IMR-90 (cell line): Measurements from ENCODE around the gene MAN2C1. TPM values are rescaled to one million over a fixed set of nuclear protein-coding genes. Genes with fewer than 3 reads are reported as not detected.

Source experiments
- ATAC-seq: fragments of 200-7000 bp; cut with Tn5 transposase; 2 replicates; pipeline ENCODE4 v1.9.1; 2020; ENCODE audit warnings: low read depth, mild to moderate bottlenecking, moderate library complexity
- BruUV-seq: library from RNA; stranded (reverse); fragments of 400-500 nt; replicated peaks from 2 replicates; lab custom pipeline; 2021; lab: Mats Ljungman, UMichigan
- CTCF ChIA-PET: fragments of 300-600 bp; formaldehyde crosslinking; extraction: SDS; loops from one replicate; lab custom pipeline; 2021; ENCODE audit warnings: antibody characterized with exemption; lab: Yijun Ruan, JAX
- POLR2A ChIA-PET: fragments of 300-600 bp; sonication (Branson Sonifier 250); formaldehyde crosslinking; loops from one replicate; lab custom pipeline; 2022; ENCODE audit warnings: antibody characterized with exemption; ENCODE audit not compliant: unreplicated experiment; lab: Charles Lee
- DNase-seq: peaks from one replicate; pipeline ENCODE4 v3.0.0; 2013
- H2AFZ ChIP-seq: replicated peaks from 2 replicates; pipeline ENCODE3; 2013; ENCODE audit warnings: low read length, mild to moderate bottlenecking; ENCODE audit not compliant: poor library complexity
- H2AK5ac ChIP-seq: 2 replicates; pipeline ENCODE4 v1.6.1; 2013; ENCODE audit warnings: low read depth, low read length, inconsistent platforms
- H2AK9ac ChIP-seq: replicated peaks from 2 replicates; pipeline ENCODE3; 2013; ENCODE audit warnings: mild to moderate bottlenecking, low read depth, low read length, moderate library complexity; ENCODE audit not compliant: poor library complexity
- H2BK120ac ChIP-seq: 2 replicates; pipeline ENCODE4 v1.6.1; 2013; ENCODE audit warnings: low read depth, low read length, inconsistent platforms
- H2BK15ac ChIP-seq: 3 replicates; pipeline ENCODE4 v1.6.1; 2013; ENCODE audit warnings: low read depth, low read length, inconsistent platforms
- H2BK20ac ChIP-seq: 2 replicates; pipeline ENCODE4 v1.6.1; 2013; ENCODE audit warnings: low read depth, mild to moderate bottlenecking, inconsistent platforms, low read length, moderate library complexity
- H2BK5ac ChIP-seq: 2 replicates; pipeline ENCODE4 v1.6.1; 2013; ENCODE audit warnings: mild to moderate bottlenecking, low read depth, low read length, inconsistent platforms; ENCODE audit not compliant: poor library complexity, severe bottlenecking
- H3K14ac ChIP-seq: replicated peaks from 2 replicates; pipeline ENCODE4 v1.6.1; 2013; ENCODE audit warnings: low read depth, low read length, inconsistent platforms
- H3K18ac ChIP-seq: 2 replicates; pipeline ENCODE4 v1.6.1; 2013; ENCODE audit warnings: low read depth, low read length, control low read depth
- H3K23ac ChIP-seq: 2 replicates; pipeline ENCODE4 v1.6.1; 2013; ENCODE audit warnings: low read depth, low read length, inconsistent platforms
- H3K27ac ChIP-seq: 2 replicates; pipeline ENCODE4 v1.5.1; 2013; ENCODE audit warnings: mild to moderate bottlenecking, control low read depth, low read length; ENCODE audit not compliant: insufficient read depth
- H3K27me3 ChIP-seq: 2 replicates; pipeline ENCODE4 v1.6.1; 2013; ENCODE audit warnings: low read length; ENCODE audit not compliant: control insufficient read depth, insufficient read depth
- H3K36me3 ChIP-seq: 2 replicates; pipeline ENCODE4 v1.6.1; 2013; ENCODE audit warnings: low read length, mixed read lengths; ENCODE audit not compliant: control insufficient read depth, insufficient read depth
- H3K4ac ChIP-seq: 2 replicates; pipeline ENCODE4 v1.6.1; 2013; ENCODE audit warnings: low read depth, low read length, inconsistent platforms
- H3K4me1 ChIP-seq: 2 replicates; pipeline ENCODE4 v1.6.1; 2013; ENCODE audit warnings: low read length, mixed read lengths; ENCODE audit not compliant: control insufficient read depth, insufficient read depth
- H3K4me2 ChIP-seq: 2 replicates; pipeline ENCODE4 v1.6.1; 2013; ENCODE audit warnings: low read depth, mild to moderate bottlenecking, control low read depth, low read length, moderate library complexity
- H3K4me3 ChIP-seq: 2 replicates; pipeline ENCODE4 v1.5.1; 2013; ENCODE audit warnings: low read depth, mild to moderate bottlenecking, control low read depth, low read length, moderate library complexity; ENCODE audit not compliant: insufficient read depth
- H3K56ac ChIP-seq: 2 replicates; pipeline ENCODE4 v1.6.1; 2013; ENCODE audit warnings: low read length, inconsistent platforms; ENCODE audit not compliant: insufficient read depth; ENCODE audit errors: extremely low read depth
- H3K79me1 ChIP-seq, 2 experiments: 2 replicates each; pipeline ENCODE4 v1.6.1; 2013; ENCODE audit warnings: low read length in 2 of 2, inconsistent platforms in 1 of 2, low read depth in 1 of 2
- H3K9ac ChIP-seq: 2 replicates; pipeline ENCODE4 v1.6.1; 2013; ENCODE audit warnings: low read depth, low read length, control low read depth
- H3K9me1 ChIP-seq: 2 replicates; pipeline ENCODE4 v1.6.1; 2013; ENCODE audit warnings: low read length, inconsistent platforms; ENCODE audit not compliant: insufficient read depth
- H3K9me3 ChIP-seq: 2 replicates; pipeline ENCODE4 v1.6.1; 2013; ENCODE audit warnings: low read length; ENCODE audit not compliant: control insufficient read depth, insufficient read depth
- H4K20me1 ChIP-seq: 2 replicates; pipeline ENCODE4 v1.6.1; 2013; ENCODE audit warnings: low read length, inconsistent platforms; ENCODE audit not compliant: insufficient read depth
- H4K5ac ChIP-seq: 2 replicates; pipeline ENCODE4 v1.6.1; 2013; ENCODE audit warnings: mild to moderate bottlenecking, low read depth, low read length, control low read depth
- H4K8ac ChIP-seq, 2 experiments: 2 replicates each; pipeline ENCODE4 v1.6.1; 2013; ENCODE audit warnings: low read depth in 2 of 2, low read length in 2 of 2, control low read depth in 1 of 2, inconsistent platforms in 1 of 2
- H4K91ac ChIP-seq: 2 replicates; pipeline ENCODE4 v1.6.1; 2013; ENCODE audit warnings: low read depth, low read length, inconsistent platforms; ENCODE audit not compliant: insufficient read depth
- BHLHE40 ChIP-seq: fragments of 150-350 bp; IDR thresholded peaks from 2 replicates; pipeline ENCODE4 v1.6.1; 2016; ENCODE audit warnings: mild to moderate bottlenecking, low read depth, low read length
- CEBPB ChIP-seq: IDR thresholded peaks from 2 replicates; pipeline ENCODE4 v1.6.1; 2012; ENCODE audit warnings: low read depth, low read length, improper control_type of control experiment
- CHD1 ChIP-seq: IDR thresholded peaks from 2 replicates; pipeline ENCODE4 v1.6.1; 2012; ENCODE audit warnings: low read depth, low read length, improper control_type of control experiment
- ELK1 ChIP-seq: fragments of 150-350 bp; IDR thresholded peaks from 2 replicates; pipeline ENCODE4 v1.6.1; 2016; ENCODE audit warnings: low read depth, mild to moderate bottlenecking, low read length, moderate library complexity, borderline replicate concordance
- FOS ChIP-seq: fragments of 150-350 bp; IDR thresholded peaks from 2 replicates; pipeline ENCODE4 v1.6.1; 2016; ENCODE audit warnings: low read depth, low read length
- MAFK ChIP-seq: IDR thresholded peaks from 2 replicates; pipeline ENCODE4 v1.6.1; 2012; ENCODE audit warnings: low read depth, low read length, improper control_type of control experiment
- MAZ ChIP-seq: IDR thresholded peaks from 2 replicates; pipeline ENCODE4 v1.6.1; 2012; ENCODE audit warnings: low read depth, mild to moderate bottlenecking, low read length, improper control_type of control experiment, moderate library complexity, borderline replicate concordance
- MXI1 ChIP-seq: IDR thresholded peaks from 2 replicates; pipeline ENCODE4 v1.6.1; 2012; ENCODE audit warnings: low read depth, mild to moderate bottlenecking, low read length, moderate library complexity, borderline replicate concordance
- NFE2L2 ChIP-seq: fragments of 150-350 bp; IDR thresholded peaks from 2 replicates; pipeline ENCODE4 v1.6.1; 2016; ENCODE audit warnings: low read depth, mild to moderate bottlenecking, low read length
- POLR2A ChIP-seq: IDR thresholded peaks from 2 replicates; pipeline ENCODE4 v1.6.1; 2012; ENCODE audit warnings: mild to moderate bottlenecking, low read depth, low read length
- RAD21 ChIP-seq: IDR thresholded peaks from 2 replicates; pipeline ENCODE4 v1.6.1; 2012; ENCODE audit warnings: low read length, improper control_type of control experiment
- RCOR1 ChIP-seq: IDR thresholded peaks from 2 replicates; pipeline ENCODE4 v1.6.1; 2012; ENCODE audit warnings: mild to moderate bottlenecking, low read length, improper control_type of control experiment; ENCODE audit not compliant: insufficient replicate concordance
- RFX5 ChIP-seq: IDR thresholded peaks from 2 replicates; pipeline ENCODE4 v1.8.0; 2012; ENCODE audit warnings: low read depth, mild to moderate bottlenecking, low read length, moderate library complexity
- SMC3 ChIP-seq: fragments of 150-350 bp; IDR thresholded peaks from 2 replicates; pipeline ENCODE4 v1.6.1; 2016; ENCODE audit warnings: low read depth, mild to moderate bottlenecking, antibody characterized with exemption, low read length, moderate library complexity
- WGBS, 2 experiments: methylation state at CpG; one replicate each; pipeline versions ENCODE4 v1.1.5 to v1.1.7; 2013; ENCODE audit warnings: missing lambda C conversion rate in 2 of 2; ENCODE audit not compliant: insufficient read length in 1 of 2; ENCODE audit errors: extremely low coverage in 2 of 2; 5-methylcytosine and 5-hydroxymethylcytosine counted together
- dilution Hi-C: fragments of 300-500 bp; cut with HindIII; formaldehyde crosslinking; loops from one replicate; pipeline ENCODE4 v1.14.3; 2018; ENCODE audit warnings: low sequenced_read_pairs; ENCODE audit not compliant: unreplicated experiment
- in situ Hi-C: fragments of 300-500 bp; cut with MboI; formaldehyde crosslinking; loops from 3 replicates; pipeline ENCODE4 v1.14.3; 2019; ENCODE audit warnings: low sequenced_read_pairs, inconsistent platforms, mixed read lengths
- intact Hi-C: fragments of 100-400 bp; cut with micrococcal nuclease; formaldehyde crosslinking; loops from 2 replicates; pipeline ENCODE4 v1.10.0; 2022
- polyA plus RNA-seq, 3 experiments: library from polyadenylated mRNA; depleted of rRNA; stranded (reverse); fragments of >200 nt; gene quantifications; 2 replicates each; pipeline ENCODE4 v1.2.3, GENCODE V29; 2012; ENCODE audit warnings: low replicate concordance in 1 of 3
- total RNA-seq: library from RNA; depleted of rRNA; stranded (reverse); fragments of >200 nt; gene quantifications from 2 replicates; pipeline ENCODE4 v1.2.3, GENCODE V29; 2012
- TF ChIP-seq, protein P1 (sequence below): fragments of 150-350 bp; IDR thresholded peaks from 2 replicates; pipeline ENCODE4 v1.6.1; 2017; ENCODE audit warnings: mild to moderate bottlenecking, antibody characterized with exemption, low read length, low read depth

The MAN2C1 gene
- total and polyA plus RNA-seq, 2 of the 4 experiments (the other 2 are of a cell fraction): 34.8 to 153 TPM

- H3K23ac ChIP-seq: no peak overlapping the region
- H2BK120ac ChIP-seq: no peak overlapping the region
- H3K56ac ChIP-seq: no peak overlapping the region
- H2AK9ac ChIP-seq: no peak overlapping the region
- H3K14ac ChIP-seq: no peak overlapping the region
- WGBS, 2 experiments: 0% methylated on average over 1 of the region's 3 CpGs; no CpG with 5 or more reads in 1 of the 2 experiments
- H4K20me1 ChIP-seq: no peaks in the 10 kb centered on the region
- ChIA-PET CTCF (no interaction called here), POLR2A (no interaction called here)
- H2BK5ac ChIP-seq: no peak overlapping the region
- intact Hi-C loops: no loop called here
- H3K4me2 ChIP-seq: no peak overlapping the region
- H4K8ac ChIP-seq: no peak overlapping the region
- H4K5ac ChIP-seq: no peak overlapping the region
- no peaks in the 10 kb centered on the region for H3K36me3 ChIP-seq
- no peak overlapping the region for H3K4ac ChIP-seq
- H3K9me1 ChIP-seq: no peaks in the 10 kb centered on the region
- H3K27ac ChIP-seq: no peak overlapping the region
- dilution Hi-C loops: no loop called here
- no TSS peak for BruUV-seq
- no peaks in the 10 kb centered on the region for H3K9me3 ChIP-seq
- in situ Hi-C loops: no loop called here
- H3K9ac ChIP-seq: no peak overlapping the region
- no peak overlapping the region for H2AFZ ChIP-seq
- no peaks in the 10 kb centered on the region for H3K79me1 ChIP-seq
- DNase-seq: no peak
- H2BK20ac ChIP-seq: no peak overlapping the region
- H3K18ac ChIP-seq: no peak overlapping the region
- H3K4me3 ChIP-seq: no peak overlapping the region
- no peak overlapping the region for H2AK5ac ChIP-seq
- H3K27me3 ChIP-seq: peaks cover 16% of the 10 kb centered on the region
- TF ChIP-seq CEBPB (no peak), MAZ (no peak), FOS (no peak), ELK1 (no peak), POLR2A (no peak), MAFK (no peak), CHD1 (no peak), BHLHE40 (no peak), RCOR1 (no peak), RAD21 (no peak), MXI1 (no peak), NFE2L2 (no peak), SMC3 (no peak), RFX5 (no peak)
- TF ChIP-seq, protein P1, sequence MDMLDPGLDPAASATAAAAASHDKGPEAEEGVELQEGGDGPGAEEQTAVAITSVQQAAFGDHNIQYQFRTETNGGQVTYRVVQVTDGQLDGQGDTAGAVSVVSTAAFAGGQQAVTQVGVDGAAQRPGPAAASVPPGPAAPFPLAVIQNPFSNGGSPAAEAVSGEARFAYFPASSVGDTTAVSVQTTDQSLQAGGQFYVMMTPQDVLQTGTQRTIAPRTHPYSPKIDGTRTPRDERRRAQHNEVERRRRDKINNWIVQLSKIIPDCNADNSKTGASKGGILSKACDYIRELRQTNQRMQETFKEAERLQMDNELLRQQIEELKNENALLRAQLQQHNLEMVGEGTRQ: no peak
- H4K91ac ChIP-seq: no peak overlapping the region
- no peak overlapping the region for H2BK15ac ChIP-seq
- H3K4me1 ChIP-seq: no peaks in the 10 kb centered on the region
- ATAC-seq: no peak
Measured at GRCh38 chr15:75327491-75327890, 40.9 kb downstream of the MAN2C1 start.
